Smooth muscle cell (in vitro differentiated cells): ENCODE measurements around the gene MUSK. TPM values are rescaled to one million over a fixed set of nuclear protein-coding genes. Genes with fewer than 3 reads are reported as not detected.
A peak's percentile ranks its signal among the peaks of the same experiment; 100 is the strongest.

Source experiments
- DNase-seq: peaks from one replicate; lab custom pipeline; 2025; ENCODE audit not compliant: unreplicated experiment; lab: John Stamatoyannopoulos, UW
- H2AFZ ChIP-seq: fragments of 200-600 bp; sonication (generic); 2 replicates; pipeline ENCODE4 v1.6.0; 2016; ENCODE audit warnings: antibody characterized with exemption, low read depth, mild to moderate bottlenecking
- H3F3A ChIP-seq: fragments of 200-600 bp; sonication (generic); 2 replicates; pipeline ENCODE4 v1.6.0; 2017; ENCODE audit warnings: antibody characterized with exemption, low read depth
- H3K27ac ChIP-seq: fragments of 200-600 bp; sonication (generic); 2 replicates; pipeline ENCODE4 v1.5.1; 2016; ENCODE audit warnings: low read depth, mild to moderate bottlenecking
- H3K27me3 ChIP-seq: fragments of 200-600 bp; sonication (generic); 2 replicates; pipeline ENCODE4 v1.6.1; 2016; ENCODE audit warnings: low read depth, mild to moderate bottlenecking
- H3K36me3 ChIP-seq: fragments of 200-600 bp; sonication (generic); 2 replicates; pipeline ENCODE4 v1.5.1; 2016; ENCODE audit warnings: low read depth
- H3K4me1 ChIP-seq: fragments of 200-600 bp; sonication (generic); 2 replicates; pipeline ENCODE4 v1.5.1; 2016; ENCODE audit warnings: low read depth
- H3K4me2 ChIP-seq: fragments of 200-600 bp; sonication (generic); 2 replicates; pipeline ENCODE4 v1.6.0; 2016; ENCODE audit warnings: mild to moderate bottlenecking
- H3K4me3 ChIP-seq: fragments of 200-600 bp; sonication (generic); 2 replicates; pipeline ENCODE4 v1.5.1; 2016; ENCODE audit warnings: mild to moderate bottlenecking
- H3K79me2 ChIP-seq: fragments of 200-600 bp; sonication (generic); 2 replicates; pipeline ENCODE4 v1.6.0; 2016; ENCODE audit warnings: low read depth, mild to moderate bottlenecking
- H3K9ac ChIP-seq: fragments of 200-600 bp; sonication (generic); 2 replicates; pipeline ENCODE4 v1.6.0; 2016; ENCODE audit warnings: low read depth
- H3K9me3 ChIP-seq: fragments of 200-600 bp; sonication (generic); replicated peaks from 2 replicates; pipeline ENCODE4 v1.5.1; 2016; ENCODE audit warnings: low read depth
- H4K20me1 ChIP-seq: fragments of 200-600 bp; sonication (generic); 2 replicates; pipeline ENCODE4 v1.6.0; 2016; ENCODE audit warnings: low read depth
- CTCF ChIP-seq: fragments of 200-600 bp; sonication (generic); IDR thresholded peaks from 2 replicates; pipeline ENCODE4 v1.5.1; 2017; ENCODE audit warnings: borderline replicate concordance, mild to moderate bottlenecking, antibody characterized with exemption; ENCODE audit not compliant: insufficient read depth, poor library complexity, severe bottlenecking
- WGBS: methylation state at CpG from one replicate; pipeline ENCODE4 v1.1.7; 2016; ENCODE audit warnings: low lambda C conversion rate; 5-methylcytosine and 5-hydroxymethylcytosine counted together
- polyA plus RNA-seq: library from polyadenylated mRNA; unstranded; fragments of >200 nt; fragmentation: Nextera tagmentation; extraction: Ambion mirVana; gene quantifications from 2 replicates; pipeline ENCODE4 v1.2.1, GENCODE V29; 2016
- total RNA-seq: library from RNA; depleted of rRNA; stranded (reverse); fragments of >200 nt; gene quantifications from 2 replicates; pipeline ENCODE4 v1.2.3, GENCODE V29; 2014

The MUSK gene
- total and polyA plus RNA-seq, 2 experiments from 2014 or later: not detected

- no peak overlapping the region for H3K27ac ChIP-seq
- no peak overlapping the region for H2AFZ ChIP-seq
- H3K4me1 ChIP-seq: no peaks in the 10 kb centered on the region
- no peaks in the 10 kb centered on the region for H3K36me3 ChIP-seq
- no peaks in the 10 kb centered on the region for H3F3A ChIP-seq
- peaks cover 13% of the 10 kb centered on the region for H3K27me3 ChIP-seq
- H4K20me1 ChIP-seq: no peaks in the 10 kb centered on the region
- no peak for TF ChIP-seq CTCF
- 44% methylated on average over 2 of the region's 2 CpGs for WGBS
- H3K4me2 ChIP-seq: no peak overlapping the region
- no peaks in the 10 kb centered on the region for H3K9me3 ChIP-seq
- H3K4me3 ChIP-seq: no peak overlapping the region
- no peak for DNase-seq
- no peaks in the 10 kb centered on the region for H3K79me2 ChIP-seq
- H3K9ac ChIP-seq: no peak overlapping the region
These were observed 35.1 kb downstream of the MUSK start for GRCh38 chr9:110703669-110704068.

GRCh38 chr9:110707419-110707818 lies 38.8 kb downstream of the MUSK start:
- Histone ChIP-seq H3K4me1 (no peaks in the 10 kb centered on the region), H2AFZ (no peak overlapping the region), H3K79me2 (no peaks in the 10 kb centered on the region), H3K4me3 (no peak overlapping the region), H3K4me2 (no peak overlapping the region), H4K20me1 (no peaks in the 10 kb centered on the region), H3K27ac (no peak overlapping the region), H3K36me3 (no peaks in the 10 kb centered on the region), H3K27me3 (peaks cover 13% of the 10 kb centered on the region), H3F3A (no peaks in the 10 kb centered on the region), H3K9me3 (no peaks in the 10 kb centered on the region), H3K9ac (no peak overlapping the region)
- TF ChIP-seq CTCF: no peak
- DNase-seq: no peak

- no peak for TF ChIP-seq CTCF
- no peak overlapping the region for H3K9ac ChIP-seq
- DNase-seq: no peak
- H3K27me3 ChIP-seq: peaks cover 13% of the 10 kb centered on the region
- no peaks in the 10 kb centered on the region for H4K20me1 ChIP-seq
- no peak overlapping the region for H3K4me2 ChIP-seq
- H2AFZ ChIP-seq: no peak overlapping the region
- no peaks in the 10 kb centered on the region for H3K4me1 ChIP-seq
- H3K9me3 ChIP-seq: no peaks in the 10 kb centered on the region
- H3K36me3 ChIP-seq: no peaks in the 10 kb centered on the region
- no peak overlapping the region for H3K4me3 ChIP-seq
- H3K27ac ChIP-seq: no peak overlapping the region
- WGBS: 86% methylated on average over 3 of the region's 3 CpGs
- no peaks in the 10 kb centered on the region for H3K79me2 ChIP-seq
- H3F3A ChIP-seq: no peaks in the 10 kb centered on the region
These were observed 41.8 kb downstream of the MUSK start for GRCh38 chr9:110710420-110710819.

- Histone ChIP-seq H4K20me1 (no peaks in the 10 kb centered on the region), H2AFZ (no peak overlapping the region), H3K4me2 (peak overlapping the region; percentile 30), H3K4me1 (no peaks in the 10 kb centered on the region), H3K4me3 (no peak overlapping the region), H3K36me3 (no peaks in the 10 kb centered on the region), H3F3A (no peaks in the 10 kb centered on the region), H3K9me3 (no peaks in the 10 kb centered on the region), H3K79me2 (no peaks in the 10 kb centered on the region), H3K9ac (no peak overlapping the region), H3K27ac (no peak overlapping the region), H3K27me3 (no peaks in the 10 kb centered on the region)
- 91% methylated on average over 1 of the region's 1 CpG for WGBS
- TF ChIP-seq CTCF: no peak
- no peak for DNase-seq
These were observed 44.4 kb downstream of the MUSK start for GRCh38 chr9:110712955-110713354.
